H1 (cell line): Measurements from ENCODE around the gene EMP3.

ENCODE experiments used
- CEBPB ChIP-seq: IDR thresholded peaks from 2 replicates; pipeline ENCODE4 v1.6.1; 2012; ENCODE audit warnings: low read depth, low read length
- CHD7 ChIP-seq: fragments of 300-600 bp; sonication (generic); IDR thresholded peaks from 2 replicates; pipeline ENCODE4 v1.7.1; 2012; ENCODE audit warnings: low read length, moderate library complexity, mild to moderate bottlenecking, inconsistent platforms; ENCODE audit not compliant: insufficient replicate concordance
- CTCF ChIP-seq, 3 experiments: IDR thresholded peaks; 1 replicate in 2 of 3; 2 replicates in 1 of 3; pipeline versions ENCODE4 v1.5.1 to v1.6.1; 2011; ENCODE audit warnings: low read length in 3 of 3, mild to moderate bottlenecking in 3 of 3, inconsistent platforms in 2 of 3, low read depth in 1 of 3, moderate library complexity in 1 of 3; ENCODE audit not compliant: insufficient read depth in 1 of 3; ENCODE audit errors: control extremely low read depth in 1 of 3
- GABPA ChIP-seq: IDR thresholded peaks from 2 replicates; pipeline ENCODE4 v1.6.1; 2011; ENCODE audit warnings: mild to moderate bottlenecking, low read length, moderate library complexity, borderline replicate concordance; ENCODE audit not compliant: insufficient read depth
- JUND ChIP-seq: IDR thresholded peaks from 2 replicates; pipeline ENCODE4 v1.6.1; 2011; ENCODE audit warnings: mild to moderate bottlenecking, improper control_type of control experiment, low read length
- MAX ChIP-seq: IDR thresholded peaks from 2 replicates; pipeline ENCODE4 v1.6.1; 2012; ENCODE audit warnings: inconsistent platforms
- NRF1 ChIP-seq: IDR thresholded peaks from 2 replicates; pipeline ENCODE4 v1.6.1; 2011; ENCODE audit warnings: mild to moderate bottlenecking, low read depth, low read length, improper control_type of control experiment
- POLR2A ChIP-seq, 2 experiments: IDR thresholded peaks; 1 replicate in 1 of 2; 2 replicates in 1 of 2; pipeline ENCODE4 v1.6.1; 2011; ENCODE audit warnings: low read depth in 2 of 2, low read length in 2 of 2, mild to moderate bottlenecking in 2 of 2; ENCODE audit errors: control extremely low read depth in 1 of 2
- RAD21 ChIP-seq, 2 experiments: IDR thresholded peaks in 1 of 2; conservative IDR thresholded peaks in 1 of 2; 2 replicates each; pipeline ENCODE4 v1.6.1; 2011; ENCODE audit warnings: low read depth in 2 of 2, low read length in 2 of 2, improper control_type of control experiment in 1 of 2, inconsistent platforms in 1 of 2, mild to moderate bottlenecking in 1 of 2, moderate library complexity in 1 of 2
- USF2 ChIP-seq: IDR thresholded peaks from 2 replicates; pipeline ENCODE4 v1.6.1; 2011; ENCODE audit warnings: low read length, improper control_type of control experiment

GRCh38 chr19:48318286-48318987 lies 6.9 kb upstream of the EMP3 start:
- TF ChIP-seq JUND (no peak), GABPA (no peak), CTCF (IDR thresholded peaks at IDR 0.05; ENCODE audit: control extremely low read depth in 1 of 3, insufficient read depth in 1 of 3, low read depth in 1 of 3, low read length in 3 of 3) (no peak), POLR2A (IDR thresholded peaks at IDR 0.05; ENCODE audit: control extremely low read depth in 1 of 2, low read depth in 2 of 2, low read length in 2 of 2) (no peak), USF2 (no peak), NRF1 (no peak), CEBPB (no peak), CHD7 (no peak), RAD21 (IDR thresholded peaks at IDR 0.05 in 1 of 2, conservative IDR thresholded peaks at IDR 0.05 in 1 of 2; ENCODE audit: low read depth in 2 of 2, low read length in 2 of 2) (no peak), MAX (no peak)
